GM21717 (cell line): ENCODE measurements around the gene SRRD.

Experiments used
- ATAC-seq: cut with Tn5 transposase; IDR thresholded peaks from one replicate; pipeline ENCODE4 v1.9.1; 2021; ENCODE audit warnings: mild to moderate bottlenecking, moderate library complexity; ENCODE audit not compliant: unreplicated experiment

Gene SRRD

DNA sequence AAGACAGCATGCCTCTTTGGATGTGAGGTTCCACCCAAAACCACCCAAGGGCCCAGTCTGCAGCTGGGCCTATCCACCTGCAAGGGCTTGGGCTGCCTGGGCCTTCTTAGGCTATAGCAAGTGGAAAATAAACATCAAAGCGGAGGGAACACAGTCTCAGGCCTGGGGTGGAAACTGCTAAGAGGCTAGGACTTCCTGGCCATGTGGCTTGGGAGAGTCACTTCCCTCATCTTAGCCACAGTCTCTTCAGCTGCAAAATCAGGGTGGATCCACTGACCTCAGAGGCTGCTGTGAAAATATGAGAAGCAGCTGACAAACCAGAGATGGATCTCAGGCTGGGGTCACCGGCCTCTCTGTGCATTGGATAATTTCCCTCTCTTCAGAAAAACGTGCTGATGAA is 59.2 kb downstream of the SRRD start:
- ATAC-seq, result no peak
